ENCODE measurements around the gene TYW3. TPM values are rescaled to one million over a fixed set of nuclear protein-coding genes. Genes with fewer than 3 reads are reported as not detected.

The TYW3 gene
- polyA plus RNA-seq, 1 experiment, result 34.4 TPM

DNA sequence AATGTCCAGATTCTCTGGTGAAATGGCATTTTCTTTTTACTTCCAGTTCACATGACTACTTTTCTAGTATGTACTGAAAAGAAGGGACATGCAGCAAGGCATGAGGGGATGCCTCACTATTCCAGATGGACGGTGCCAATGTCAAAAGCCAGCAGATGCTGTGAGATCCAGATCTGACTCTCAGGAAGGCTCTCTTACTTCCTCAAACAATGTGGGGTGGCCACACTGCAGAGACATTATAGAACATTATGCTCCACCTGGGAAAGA lies 17.8 kb upstream of the TYW3 start:
- Histone ChIP-seq H3K27ac (ENCODE audit: low read depth, low read length) (peak overlapping the region; percentile 43), H3K27me3 (ENCODE audit: control insufficient read depth, insufficient read depth, low read length) (no peaks in the 10 kb centered on the region), H3K9me3 (ENCODE audit: control insufficient read depth, insufficient read depth, low read length) (no peaks in the 10 kb centered on the region), H3K4me3 (ENCODE audit: low read depth, low read length) (no peak overlapping the region)
- no peak for TF ChIP-seq CTCF (IDR thresholded peaks at IDR 0.05; ENCODE audit: low read depth, low read length)
- CTCF ChIA-PET, result interaction anchor here (1.3 to 5.8 kb wide), 4 partner anchors 9 to 24 kb away, joined by 3 to 45 read pairs (median 20); partner anchors contain the start of genes CRYZ and TYW3
- POLR2A ChIA-PET, result no interaction called here
- no peak for DNase-seq (ENCODE audit: low read depth, low spot score)

DNA sequence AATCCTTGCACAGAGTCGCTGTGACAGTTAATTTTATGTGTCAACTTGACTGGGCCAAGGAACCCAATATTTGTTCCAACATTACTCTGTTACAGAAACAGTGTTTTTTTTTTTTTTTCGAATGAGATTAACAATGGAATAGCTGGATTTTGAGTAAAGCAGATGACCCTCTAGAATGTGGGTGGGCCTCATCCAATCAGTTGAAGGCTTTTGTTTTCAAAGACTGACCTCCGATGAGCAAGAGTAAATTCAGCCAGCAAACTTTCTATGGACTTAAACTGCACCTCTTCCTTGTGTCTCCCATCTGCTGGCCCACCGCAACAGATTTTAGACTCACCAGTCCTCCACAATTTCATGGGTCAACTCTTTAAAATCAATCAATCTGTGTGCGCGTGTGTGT lies 17.1 kb upstream of the TYW3 start:
- CTCF ChIA-PET, result interaction anchor here (1.5 to 5.8 kb wide), 3 partner anchors 10 to 25 kb away, joined by 3 to 45 read pairs (median 38); partner anchors contain the start of genes CRYZ and TYW3

DNA sequence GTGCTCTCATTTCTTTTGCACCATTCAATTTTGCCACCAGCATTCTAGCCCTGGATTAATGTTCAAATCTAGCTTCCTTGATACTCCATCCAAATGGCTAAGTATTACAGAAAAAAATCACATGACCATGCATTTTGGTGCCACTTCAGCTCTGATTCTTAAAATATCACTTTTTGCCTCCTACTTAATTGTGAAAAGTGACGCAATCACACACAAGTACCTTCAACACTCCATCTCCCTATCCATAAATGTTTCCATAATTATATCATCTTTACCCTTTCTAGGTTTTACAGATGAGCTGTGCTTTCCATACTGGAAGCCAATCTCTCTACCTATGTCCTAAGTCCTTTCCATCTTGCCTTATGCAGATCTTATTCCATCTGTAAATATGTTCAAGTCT lies 16.1 kb upstream of the TYW3 start:
- POLR2A ChIA-PET, result no interaction called here
- DNase-seq (ENCODE audit: low read depth, low spot score), result no peak
- CTCF ChIA-PET, result interaction anchor here (5.8 kb wide), 1 partner anchor 26 kb away, joined by 38 read pairs; no protein-coding TSS in a partner anchor

More for the DNA sequence above, 17.1 kb upstream of the TYW3 start:
- TF ChIP-seq CTCF (IDR thresholded peaks at IDR 0.05; ENCODE audit: low read depth, low read length), result no peak
- POLR2A ChIA-PET, result no interaction called here
- no peaks in the 10 kb centered on the region for H3K27me3 ChIP-seq (ENCODE audit: control insufficient read depth, insufficient read depth, low read length)
- DNase-seq (ENCODE audit: low read depth, low spot score), result no peak
- H3K4me3 ChIP-seq (ENCODE audit: low read depth, low read length), result no peak overlapping the region
- H3K9me3 ChIP-seq (ENCODE audit: control insufficient read depth, insufficient read depth, low read length), result no peaks in the 10 kb centered on the region
- no peak overlapping the region for H3K27ac ChIP-seq (ENCODE audit: low read depth, low read length)

GRCh38 chr1:74717626-74718025 lies 15.3 kb upstream of the TYW3 start:
- ChIA-PET POLR2A (no interaction called here), CTCF (interaction anchor here (1.8 to 5.8 kb wide), 2 partner anchors 16 to 27 kb away, joined by 7 to 38 read pairs; no protein-coding TSS in a partner anchor)
- no peak for TF ChIP-seq CTCF (IDR thresholded peaks at IDR 0.05; ENCODE audit: low read depth, low read length)
- no peaks in the 10 kb centered on the region for H3K27me3 ChIP-seq (ENCODE audit: control insufficient read depth, insufficient read depth, low read length)
- no peaks in the 10 kb centered on the region for H3K9me3 ChIP-seq (ENCODE audit: control insufficient read depth, insufficient read depth, low read length)
- DNase-seq (ENCODE audit: low read depth, low spot score), result no peak
- H3K4me3 ChIP-seq (ENCODE audit: low read depth, low read length), result no peak overlapping the region
- H3K27ac ChIP-seq (ENCODE audit: low read depth, low read length), result no peak overlapping the region

More for the DNA sequence above, 16.1 kb upstream of the TYW3 start:
- H3K9me3 ChIP-seq (ENCODE audit: control insufficient read depth, insufficient read depth, low read length), result no peaks in the 10 kb centered on the region
- no peaks in the 10 kb centered on the region for H3K27me3 ChIP-seq (ENCODE audit: control insufficient read depth, insufficient read depth, low read length)
- no peak overlapping the region for H3K4me3 ChIP-seq (ENCODE audit: low read depth, low read length)
- TF ChIP-seq CTCF (IDR thresholded peaks at IDR 0.05; ENCODE audit: low read depth, low read length), result no peak
- H3K27ac ChIP-seq (ENCODE audit: low read depth, low read length), result no peak overlapping the region

GRCh38 chr1:74726063-74726462 lies 6.9 kb upstream of the TYW3 start:
- H3K4me3 ChIP-seq (ENCODE audit: low read depth, low read length), result no peak overlapping the region
- no peak for DNase-seq (ENCODE audit: low read depth, low spot score)
- POLR2A ChIA-PET, result no interaction called here
- no peaks in the 10 kb centered on the region for H3K27me3 ChIP-seq (ENCODE audit: control insufficient read depth, insufficient read depth, low read length)
- H3K27ac ChIP-seq (ENCODE audit: low read depth, low read length), result no peak overlapping the region
- no peak for TF ChIP-seq CTCF (IDR thresholded peaks at IDR 0.05; ENCODE audit: low read depth, low read length)
- CTCF ChIA-PET, result no interaction called here
- peaks cover 7% of the 10 kb centered on the region for H3K9me3 ChIP-seq (ENCODE audit: control insufficient read depth, insufficient read depth, low read length)
